GM18861 (cell line): ENCODE data around the gene RASA1.

Experiments used
- ATAC-seq: cut with Tn5 transposase; IDR thresholded peaks from one replicate; pipeline ENCODE4 v1.9.1; 2021; ENCODE audit not compliant: unreplicated experiment

Gene RASA1

DNA sequence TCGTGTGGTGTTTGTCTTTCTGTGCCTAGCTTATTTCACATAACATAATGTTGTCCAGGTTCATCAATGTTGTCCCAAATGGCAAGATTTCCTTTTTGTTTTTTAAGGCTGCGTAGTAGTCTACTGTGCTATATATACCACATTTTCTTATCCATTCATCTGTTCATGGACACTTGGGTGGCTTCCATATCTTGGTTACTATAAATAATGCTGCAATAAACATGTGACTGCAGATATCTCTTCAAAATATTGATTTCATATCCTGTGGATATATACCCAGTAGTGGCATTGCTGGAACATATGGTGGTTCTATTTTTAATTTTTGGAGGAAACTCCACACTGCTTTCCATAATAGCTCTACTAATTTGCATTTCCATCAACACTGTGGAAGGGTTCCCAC lies 170.5 kb downstream of the RASA1 start:
- ATAC-seq, result no peak
